KBM-7 (cell line): ENCODE data around the gene NPIPA5.
"Not testable (repeated sequence)": the region's sequence is repeated elsewhere in the genome, so short reads cannot be mapped to it uniquely, and the experiment has no call there.

Source experiments
- DNase-seq: peaks from one replicate; pipeline ENCODE4 v3.0.0-alpha.2; 2015
- in situ Hi-C: fragments of 300-500 bp; cut with MboI; formaldehyde crosslinking; loops from 2 replicates; pipeline ENCODE4 v1.14.3; 2020; ENCODE audit warnings: low sequenced_read_pairs, low pct_unique_long_range_greater_than_20kb, mixed read lengths

Gene NPIPA5

DNA sequence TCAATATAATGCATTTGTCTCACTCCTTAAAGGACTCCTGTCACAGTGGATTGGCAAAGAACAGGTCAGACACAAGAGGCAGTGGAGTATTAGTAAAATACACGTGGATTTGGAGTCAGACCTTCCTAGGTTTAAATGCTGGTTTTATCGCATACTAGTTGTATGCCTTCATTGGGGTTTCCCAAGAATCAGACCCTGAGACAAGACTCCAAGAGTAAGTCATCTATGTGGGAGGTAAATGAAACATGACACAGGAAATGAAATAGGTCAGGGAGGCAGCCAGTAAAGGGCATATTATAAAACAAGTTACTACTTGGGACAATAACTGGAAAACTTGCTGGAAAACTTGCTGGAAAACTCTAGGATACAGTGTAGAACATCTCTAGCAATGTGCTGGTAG is 56.9 kb downstream of the NPIPA5 start:
- DNase-seq, in situ Hi-C loops: not testable (repeated sequence)

DNA sequence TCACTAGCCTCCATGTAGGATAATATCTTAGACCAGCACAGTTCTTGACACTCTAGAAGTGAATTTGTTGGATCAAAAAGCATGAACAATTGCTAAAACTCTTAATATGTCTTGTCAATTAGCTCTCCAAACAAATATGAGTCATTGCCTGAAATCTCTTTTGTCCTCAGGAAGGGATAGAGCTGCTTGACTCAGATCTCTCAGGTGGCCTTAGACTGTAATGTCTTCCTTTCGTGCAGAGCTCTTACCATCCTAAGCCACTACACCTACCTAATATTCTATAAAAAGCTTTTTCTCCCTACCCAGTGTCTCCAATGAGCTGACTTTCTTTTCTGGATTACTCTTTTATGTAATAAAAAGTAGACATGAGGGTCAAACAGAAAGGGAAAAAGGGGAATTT is 63.5 kb downstream of the NPIPA5 start:
- not testable (repeated sequence) for DNase-seq

More for the DNA sequence above, 63.5 kb downstream of the NPIPA5 start:
- in situ Hi-C loops: not testable (repeated sequence)
